ENCODE results near the gene LGALS3.

LGALS3 gene

DNA sequence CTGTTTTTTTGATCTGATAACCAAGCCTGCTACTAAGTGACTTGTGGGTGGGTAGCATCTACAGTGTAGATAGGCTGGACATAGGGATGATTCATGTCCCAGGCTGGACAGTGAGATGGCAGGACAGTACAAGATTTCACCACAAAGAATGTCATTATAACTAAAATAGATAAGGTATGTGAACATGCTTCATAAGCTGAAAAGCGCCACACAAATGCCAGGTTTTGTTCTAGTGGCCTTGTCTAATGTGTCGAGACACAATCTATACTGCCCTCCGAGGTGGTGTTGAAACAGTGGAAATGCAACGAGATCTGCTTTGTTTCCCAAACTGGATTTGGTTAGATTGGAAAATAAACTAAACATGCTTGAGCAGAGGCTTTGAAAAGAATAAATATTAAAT is 4.4 kb downstream of the LGALS3 start:
- DNase-seq, result no peak

- no peak for DNase-seq
Measured at GRCh38 chr14:55136241-55136640, 7.2 kb downstream of the LGALS3 start.

- DNase-seq, result no peak
Measured at GRCh38 chr14:55136885-55137786, 8.1 kb downstream of the LGALS3 start.

DNA sequence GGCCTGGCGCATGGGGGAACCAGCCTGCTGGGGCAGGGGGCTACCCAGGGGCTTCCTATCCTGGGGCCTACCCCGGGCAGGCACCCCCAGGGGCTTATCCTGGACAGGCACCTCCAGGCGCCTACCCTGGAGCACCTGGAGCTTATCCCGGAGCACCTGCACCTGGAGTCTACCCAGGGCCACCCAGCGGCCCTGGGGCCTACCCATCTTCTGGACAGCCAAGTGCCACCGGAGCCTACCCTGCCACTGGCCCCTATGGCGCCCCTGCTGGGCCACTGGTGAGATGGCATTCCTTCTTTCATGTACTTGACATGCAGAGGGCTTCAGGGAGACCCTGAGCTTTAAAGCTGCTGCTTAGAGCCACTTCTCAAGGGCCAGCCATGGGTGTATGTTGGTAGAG is 9.0 kb downstream of the LGALS3 start:
- DNase-seq, result no peak

DNA sequence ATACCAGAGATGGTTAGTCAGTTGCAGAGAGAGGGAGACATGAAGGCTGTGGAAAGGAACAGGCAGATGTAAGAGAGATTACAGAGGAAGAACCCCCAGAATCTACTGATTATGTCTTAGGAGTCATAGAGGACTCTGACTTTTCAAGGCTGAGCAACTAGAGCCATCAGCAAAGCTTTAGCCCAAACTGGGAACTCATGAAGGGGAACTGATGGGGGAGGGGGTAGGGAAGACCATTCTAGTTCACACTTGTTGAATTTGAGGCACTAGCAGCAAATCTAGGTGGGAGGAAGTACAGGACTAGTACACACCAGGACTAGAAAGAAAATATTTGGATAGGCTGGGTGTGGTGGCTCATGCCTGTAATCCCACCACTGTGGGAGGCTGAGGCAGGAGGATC is 10.1 kb downstream of the LGALS3 start:
- DNase-seq, result no peak

GRCh38 chr14:55139696-55140509 is 10.9 kb downstream of the LGALS3 start:
- no peak for DNase-seq

DNA sequence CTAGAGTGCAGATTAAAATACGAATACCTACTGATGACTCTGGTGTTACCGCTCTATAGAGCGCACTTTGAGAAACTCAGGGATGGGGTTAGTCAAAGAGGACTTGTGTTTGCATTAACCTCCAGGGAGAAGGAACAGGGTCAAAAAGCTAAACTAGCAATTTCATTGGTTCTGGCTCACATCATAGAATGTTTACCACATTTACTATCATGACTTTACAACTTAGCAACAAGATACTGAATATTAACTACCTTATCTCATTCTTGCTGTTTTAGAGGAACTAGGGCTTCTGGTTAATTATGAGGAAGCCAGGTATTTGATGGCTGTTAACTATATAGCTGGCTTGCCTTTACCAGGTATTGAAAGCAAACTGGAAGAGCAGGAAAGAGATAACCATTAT is 12.8 kb downstream of the LGALS3 start:
- DNase-seq, result no peak

DNA sequence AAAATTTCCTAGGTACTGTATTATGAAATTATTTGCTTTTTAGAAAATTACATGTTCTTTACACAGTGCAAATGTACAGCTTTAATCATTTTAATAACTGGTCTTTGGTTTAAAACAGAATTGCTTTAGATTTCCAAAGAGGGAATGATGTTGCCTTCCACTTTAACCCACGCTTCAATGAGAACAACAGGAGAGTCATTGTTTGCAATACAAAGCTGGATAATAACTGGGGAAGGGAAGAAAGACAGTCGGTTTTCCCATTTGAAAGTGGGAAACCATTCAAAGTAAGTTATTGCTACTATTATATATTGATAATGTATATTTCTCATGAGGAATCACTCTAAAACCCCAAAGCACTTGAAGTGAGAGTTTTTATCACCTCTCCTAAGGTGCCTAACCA is 13.4 kb downstream of the LGALS3 start:
- DNase-seq, result no peak

DNA sequence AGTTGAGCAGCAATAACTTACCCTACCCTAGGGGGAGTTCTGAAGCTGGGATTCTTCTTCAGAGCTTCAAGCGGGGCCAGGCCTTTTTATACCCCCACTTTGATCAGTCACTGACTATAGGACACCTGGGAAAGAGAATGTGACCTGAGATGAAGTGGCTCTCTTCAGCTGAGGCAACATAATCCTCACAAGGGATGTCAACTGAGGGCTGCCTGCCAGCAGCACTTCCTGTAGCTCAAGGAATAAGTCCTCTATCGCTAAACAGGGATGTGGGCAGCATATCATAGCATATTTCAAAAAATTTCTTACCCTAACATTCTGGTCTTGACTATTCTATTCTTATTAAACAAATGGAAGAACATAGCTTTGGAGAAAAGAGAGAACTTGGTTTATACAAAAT is 17.4 kb downstream of the LGALS3 start:
- no peak for DNase-seq

DNA sequence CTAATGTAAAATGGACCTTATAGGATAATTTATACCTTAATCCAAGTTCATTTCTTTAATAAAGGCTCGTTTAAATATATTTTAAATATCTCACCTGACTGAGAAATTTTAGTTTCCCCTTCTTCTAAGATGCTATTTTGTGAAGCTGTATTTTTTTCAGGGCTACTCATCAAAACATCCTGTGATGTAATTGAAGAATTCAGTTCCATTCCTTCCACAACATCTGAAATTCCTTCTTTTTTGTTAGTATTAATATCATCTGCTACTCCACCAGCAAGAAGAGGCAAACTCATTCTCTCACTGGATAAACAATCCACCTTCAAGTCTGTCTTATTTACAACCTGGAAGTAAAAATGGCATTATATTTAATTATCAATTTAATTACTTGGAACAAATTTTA is 22.5 kb downstream of the LGALS3 start:
- no peak for DNase-seq

DNA sequence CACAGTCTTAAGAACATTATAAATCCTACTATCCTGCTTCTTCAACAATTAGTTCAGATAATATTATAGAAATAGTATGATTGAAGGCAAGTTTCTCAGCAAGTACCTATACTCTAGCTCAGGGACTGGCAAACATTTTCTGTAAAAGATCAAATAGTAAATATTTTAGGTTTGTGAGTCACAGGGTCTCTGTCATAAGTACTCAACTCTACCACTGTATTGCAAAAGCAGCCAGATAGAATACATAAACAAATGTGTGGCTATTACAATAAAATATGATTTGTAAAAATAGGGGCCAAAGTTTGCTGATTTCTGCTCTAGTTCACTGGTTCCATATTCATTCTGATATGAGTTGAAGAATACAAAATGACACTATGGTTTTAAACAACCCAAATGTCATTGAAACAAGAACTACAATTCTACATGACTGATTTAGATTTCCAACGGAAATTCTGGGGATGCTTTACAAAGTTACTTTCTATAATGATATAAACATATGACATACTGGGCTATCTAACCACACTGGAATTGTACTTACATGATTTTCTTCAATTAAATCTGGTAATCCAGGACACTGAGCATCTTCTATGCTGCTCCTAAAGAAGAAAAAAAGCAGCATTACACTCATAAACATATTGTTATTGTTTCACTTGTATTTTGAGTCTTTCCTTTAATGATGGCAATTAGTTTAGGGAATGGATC is 23.2 kb downstream of the LGALS3 start:
- no peak for DNase-seq

- no peak for DNase-seq
Measured at GRCh38 chr14:55153951-55154350, 24.9 kb downstream of the LGALS3 start.

DNA sequence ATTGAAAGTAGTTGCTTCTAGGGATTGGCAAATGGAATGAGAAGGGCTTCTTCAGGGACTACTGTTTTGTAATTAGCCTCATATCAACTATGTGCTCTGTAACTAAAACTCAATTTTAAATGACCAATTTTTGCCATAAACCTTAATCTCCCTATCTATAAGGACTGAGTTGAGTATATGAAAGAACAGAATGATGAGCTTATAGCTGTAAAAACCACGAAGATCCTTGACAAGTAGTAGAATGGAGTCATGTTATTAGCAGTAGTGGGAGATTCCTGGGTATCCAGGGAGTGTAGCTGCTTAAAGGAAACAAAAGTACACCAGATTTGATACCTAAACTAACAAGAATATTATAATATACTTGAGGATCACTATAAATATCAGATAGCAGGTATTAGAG is 28.0 kb downstream of the LGALS3 start:
- no peak for DNase-seq

DNA sequence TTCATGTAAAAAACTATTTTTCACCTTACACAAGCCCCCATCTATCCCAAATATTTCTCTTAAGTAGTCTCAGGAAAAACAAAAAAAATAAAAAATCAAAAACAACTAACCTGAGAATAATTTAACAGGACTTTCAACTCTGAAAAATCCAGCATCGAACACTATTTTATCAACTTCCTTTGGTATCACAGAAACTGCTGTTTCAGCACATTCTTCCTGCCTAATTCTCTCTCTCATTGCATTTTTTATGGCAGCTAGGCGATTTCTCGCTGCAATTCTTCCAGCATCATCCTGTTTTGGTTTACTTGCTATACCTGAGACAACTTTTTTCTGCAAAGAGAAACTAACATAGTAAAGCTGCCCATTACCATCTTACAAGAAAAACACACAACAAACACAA is 29.4 kb downstream of the LGALS3 start:
- no peak for DNase-seq

GRCh38 chr14:55160989-55161388 is 31.9 kb downstream of the LGALS3 start:
- peak; percentile 64 for DNase-seq

GRCh38 chr14:55170526-55170925 is 41.5 kb downstream of the LGALS3 start:
- no peak for DNase-seq

DNA sequence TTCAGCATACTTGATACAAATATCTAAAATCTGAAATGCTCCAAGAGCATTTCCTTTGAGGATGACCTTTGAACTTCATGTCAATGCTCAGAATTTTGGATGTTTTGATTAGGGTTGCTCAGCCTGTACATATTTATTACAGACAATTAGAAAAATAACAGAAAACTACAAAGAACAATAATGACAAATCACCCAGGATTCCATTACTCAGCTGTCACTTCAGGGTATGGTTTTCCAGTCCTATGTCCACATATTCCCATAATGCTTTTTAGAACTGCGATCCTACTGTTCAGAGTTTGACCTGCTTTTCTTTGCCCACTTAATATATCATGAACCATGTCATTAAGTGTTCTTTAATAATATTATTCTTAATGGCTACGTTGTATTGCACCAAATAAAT is 51.0 kb downstream of the LGALS3 start:
- DNase-seq, result no peak

GRCh38 chr14:55180434-55180833 is 51.4 kb downstream of the LGALS3 start:
- DNase-seq, result no peak

- no peak for DNase-seq
Measured at GRCh38 chr14:55188686-55189295, 59.7 kb downstream of the LGALS3 start.

GRCh38 chr14:55190906-55191202 is 61.8 kb downstream of the LGALS3 start:
- no peak for DNase-seq

GRCh38 chr14:55191203-55192053 is 62.4 kb downstream of the LGALS3 start, which contains the start of gene DLGAP5:
DLGAP5 (minus strand) TSS chr14:55191585; CDS start chr14:55189179, 2,406 bp downstream.
- peak; percentile 94 for DNase-seq

GRCh38 chr14:55192054-55192621 is 63.1 kb downstream of the LGALS3 start:
- no peak for DNase-seq
